HG03558 (cell line): Measurements from ENCODE around the gene KANSL1.

ENCODE experiments used
- ATAC-seq: cut with Tn5 transposase; IDR thresholded peaks from one replicate; pipeline ENCODE4 v1.9.1; 2021; ENCODE audit warnings: moderate number of reproducible peaks; ENCODE audit not compliant: unreplicated experiment; ENCODE audit errors: extremely low read depth

KANSL1 gene

GRCh38 chr17:45992175-45992574, 201.1 kb downstream of the KANSL1 start:
- ATAC-seq, result no peak

- no peak for ATAC-seq
Observed at GRCh38 chr17:45991341-45991740, 201.9 kb downstream of the KANSL1 start.

- no peak for ATAC-seq
Observed at GRCh38 chr17:45990886-45991285, 202.3 kb downstream of the KANSL1 start.

- ATAC-seq, result no peak
Observed at GRCh38 chr17:45989759-45990158, 203.5 kb downstream of the KANSL1 start.

GRCh38 chr17:45987706-45988105, 205.5 kb downstream of the KANSL1 start:
- no peak for ATAC-seq

- ATAC-seq, result no peak
Observed at GRCh38 chr17:45986056-45986455, 207.2 kb downstream of the KANSL1 start.

- no peak for ATAC-seq
Observed at GRCh38 chr17:45985447-45985846, 207.8 kb downstream of the KANSL1 start.

GRCh38 chr17:45984368-45984767, 208.9 kb downstream of the KANSL1 start:
- ATAC-seq, result no peak

GRCh38 chr17:45983614-45984310, 209.5 kb downstream of the KANSL1 start:
- ATAC-seq, result no peak

- ATAC-seq, result no peak
Observed at GRCh38 chr17:45982791-45983613, 210.2 kb downstream of the KANSL1 start.

- ATAC-seq, result no peak
Observed at GRCh38 chr17:45981306-45981705, 211.9 kb downstream of the KANSL1 start.

- ATAC-seq, result no peak
Observed at GRCh38 chr17:45980855-45981254, 212.4 kb downstream of the KANSL1 start.
